HEK293T (cell line): ENCODE data around the gene PKN3.

Source experiments
- BHLHE40 ChIP-seq: fragments of 450-650 bp; IDR thresholded peaks from 2 replicates; pipeline ENCODE4 v1.6.1; 2016; ENCODE audit warnings: mild to moderate bottlenecking, moderate library complexity, borderline replicate concordance
- ELF4 ChIP-seq: fragments of 450-650 bp; IDR thresholded peaks from 2 replicates; pipeline ENCODE4 v1.6.1; 2017; ENCODE audit warnings: antibody characterized with exemption
- FOXA1 ChIP-seq: fragments of 450-650 bp; IDR thresholded peaks from 2 replicates; pipeline ENCODE4 v1.6.1; 2016; ENCODE audit warnings: mild to moderate bottlenecking
- FOXK2 ChIP-seq: fragments of 450-650 bp; IDR thresholded peaks from 2 replicates; pipeline ENCODE4 v1.6.1; 2016; ENCODE audit warnings: mild to moderate bottlenecking
- FOXM1 ChIP-seq: fragments of 450-650 bp; IDR thresholded peaks from 2 replicates; pipeline ENCODE4 v1.6.1; 2017; ENCODE audit warnings: mild to moderate bottlenecking, borderline replicate concordance
- HDGF ChIP-seq: fragments of 450-650 bp; IDR thresholded peaks from 2 replicates; pipeline ENCODE4 v1.6.1; 2017; ENCODE audit warnings: antibody characterized with exemption, borderline replicate concordance
- SP1 ChIP-seq: fragments of 450-650 bp; IDR thresholded peaks from 2 replicates; pipeline ENCODE4 v1.6.1; 2017
- SUZ12 ChIP-seq: fragments of 450-650 bp; IDR thresholded peaks from 2 replicates; pipeline ENCODE4 v1.6.1; 2016; ENCODE audit warnings: mild to moderate bottlenecking
- TARDBP ChIP-seq: fragments of 450-650 bp; IDR thresholded peaks from 2 replicates; pipeline ENCODE4 v1.6.1; 2016
- ZNF384 ChIP-seq: fragments of 450-650 bp; IDR thresholded peaks from 2 replicates; pipeline ENCODE4 v1.6.1; 2016

DNA sequence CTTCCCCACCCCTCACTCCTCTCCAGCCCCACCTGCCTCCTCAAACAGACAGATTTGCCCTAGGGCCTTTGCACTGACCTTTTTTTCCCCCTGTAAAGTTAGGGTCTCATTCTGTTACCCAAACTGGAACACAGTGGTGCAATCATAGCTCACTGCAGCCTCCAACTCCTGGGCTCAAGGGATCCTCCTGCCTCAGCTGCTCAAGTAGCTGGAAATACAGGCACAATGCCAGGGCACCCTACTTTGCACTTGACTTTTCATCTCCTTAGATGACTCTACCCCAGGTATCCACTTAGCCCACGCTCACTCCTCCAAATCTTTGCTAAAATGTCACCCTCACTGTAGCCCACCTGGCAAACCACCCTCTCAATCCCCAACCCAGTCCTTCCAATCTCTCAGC lies 47.8 kb upstream of the PKN3 start:
- TF ChIP-seq BHLHE40: no peak
- no peak for TF ChIP-seq TARDBP
- no peak for TF ChIP-seq FOXM1
- TF ChIP-seq SP1: no peak
- no peak for TF ChIP-seq FOXK2
- TF ChIP-seq HDGF: no peak
- no peak for TF ChIP-seq FOXA1
- no peak for TF ChIP-seq ELF4
- TF ChIP-seq SUZ12: no peak
- TF ChIP-seq ZNF384: no peak
